Right lobe of liver (tissue), 6 donors: Measurements from ENCODE around the gene MT4. TPM values are rescaled to one million over a fixed set of nuclear protein-coding genes. Genes with fewer than 3 reads are reported as not detected.
A peak's percentile ranks its signal among the peaks of the same experiment; 100 is the strongest.

Experiments used
- ATAC-seq, 4 donors: fragments of 200-7000 bp; cut with Tn5 transposase; one replicate each; pipeline ENCODE4 v1.9.1; 2020; ENCODE audit warnings: mild to moderate bottlenecking in 4 of 4, moderate library complexity in 4 of 4
- DNase-seq, 3 donors: peaks; one replicate each; pipeline ENCODE4 v3.0.0-alpha.2; 2020
- H3K27ac ChIP-seq, 3 donors: fragments of 200-600 bp; one replicate each; pipeline ENCODE4 v1.8.0; 2022
- H3K27me3 ChIP-seq, 2 donors: fragments of 200-600 bp; one replicate each; pipeline ENCODE4 v1.8.0; 2022
- H3K36me3 ChIP-seq, 4 donors: fragments of 200-600 bp; sonication (generic) in 1 of 4; one replicate each; pipeline versions ENCODE4 v1.5.1 to v1.8.0; 2017 to 2022; ENCODE audit warnings: control low read depth in 1 of 4
- H3K4me1 ChIP-seq, 4 donors: fragments of 200-600 bp; sonication (generic) in 1 of 4; one replicate each; pipeline versions ENCODE4 v1.5.1 to v1.8.0; 2017 to 2022; ENCODE audit warnings: control low read depth in 1 of 4
- H3K4me3 ChIP-seq, 3 donors: fragments of 200-600 bp; one replicate each; pipeline ENCODE4 v1.8.0; 2022
- H3K9me3 ChIP-seq, 4 donors: fragments of 200-600 bp; sonication (generic) in 1 of 4; one replicate each; pipeline versions ENCODE4 v1.5.1 to v1.8.0; 2017 to 2022; ENCODE audit warnings: control low read depth in 1 of 4
- CTCF ChIP-seq, 4 donors: fragments of 200-600 bp in 3 of 4; fragments of 450-650 bp in 1 of 4; IDR thresholded peaks; one replicate each; pipeline versions ENCODE4 v1.5.1 to v1.8.0; 2016 to 2022; ENCODE audit warnings: antibody characterized with exemption in 4 of 4, mild to moderate bottlenecking in 2 of 4
- POLR2A ChIP-seq: fragments of 450-650 bp; IDR thresholded peaks from one replicate; pipeline ENCODE4 v1.6.1; 2017; ENCODE audit warnings: antibody characterized with exemption, mild to moderate bottlenecking
- WGBS: methylation state at CpG from one replicate; pipeline ENCODE4 v1.1.6; 2018; ENCODE audit warnings: low coverage, low lambda C conversion rate; ENCODE audit not compliant: insufficient coverage; ENCODE audit errors: missing lambda C conversion rate; 5-methylcytosine and 5-hydroxymethylcytosine counted together
- intact Hi-C, 2 donors: fragments of 100-400 bp; cut with DNase I; formaldehyde crosslinking; loops; one replicate each; pipeline versions ENCODE4 v1.11.2 to v1.14.1; 2022
- total RNA-seq, 6 experiments: library from RNA; depleted of rRNA in 2 of 6; stranded (reverse); fragments of >200 nt in 2 of 6; fragmentation: NEBNext Ultra II Directional in 3 of 6; extraction: Animal tissue kit (Norgen Biotek cat#: 25700) in 3 of 6; gene quantifications; one replicate each; pipeline versions ENCODE4 v1.1.0 to v1.2.4, GENCODE V29; 2016 to 2023
- donor health status: DM: no; HTN: yes; CAD: no.
- donor health status: DM: no; HTN: no; CAD: no.
- donor health status: DM: no; HTN: no; CAD: no.
- donor health status: DM: no; HTN: yes; CAD: no.
- donor health status: DM: no; HTN: yes; CAD: no.

Gene MT4
- total RNA-seq, 6 experiments from 2014 or later = not detected

- Histone ChIP-seq H3K4me1 (peaks cover 0 to 24% (median 9%) of the 10 kb centered on the region in 4 donors), H3K27ac (peak overlapping the region; percentile 65 to 95 (median 84)), H3K36me3 (no peaks in the 10 kb centered on the region), H3K4me3 (no peak overlapping the region), H3K9me3 (no peaks in the 10 kb centered on the region), H3K27me3 (no peaks in the 10 kb centered on the region)
- intact Hi-C loops = loop anchor here in 1 of 2 donors (10.0 kb wide), 1 partner anchor 89 kb away; no protein-coding TSS in a partner anchor
- TF ChIP-seq CTCF (IDR thresholded peaks at IDR 0.05) (no peak), POLR2A (peak; percentile 4)
- 16% methylated on average over 3 of the region's 3 CpGs for WGBS
- peak in 1 of 4 donors; percentile 3 for ATAC-seq
- DNase-seq = peak in 1 of 3 donors; percentile 38
Measured at GRCh38 chr16:56606071-56606475, 41.2 kb downstream of the MT4 start.

GRCh38 chr16:56606476-56607108 lies 41.7 kb downstream of the MT4 start:
- peak overlapping the region in 2 of 3 donors; percentile 73 to 84 for H3K4me3 ChIP-seq

GRCh38 chr16:56607109-56607618 lies 42.3 kb downstream of the MT4 start:
- DNase-seq = peak; percentile 81 to 89 (median 82)
- Histone ChIP-seq H3K4me1 (peaks cover 0 to 30% (median 13%) of the 10 kb centered on the region in 4 donors), H3K27me3 (no peaks in the 10 kb centered on the region), H3K36me3 (no peaks in the 10 kb centered on the region), H3K9me3 (no peaks in the 10 kb centered on the region), H3K27ac (peak overlapping the region; percentile 65 to 95 (median 84)), H3K4me3 (peak overlapping the region in 2 of 3 donors; percentile 73 to 84)
- TF ChIP-seq CTCF (IDR thresholded peaks at IDR 0.05) (no peak), POLR2A (no peak)
- intact Hi-C loops = loop anchor here in 1 of 2 donors (10.0 kb wide), 1 partner anchor 88 kb away; no protein-coding TSS in a partner anchor
- 8% methylated on average over 8 of the region's 14 CpGs for WGBS
- ATAC-seq = peak; percentile 9 to 44 (median 30)

More at GRCh38 chr16:56606476-56607108, 41.7 kb downstream of the MT4 start:
- ATAC-seq (peak in 3 of 4 donors; percentile 4 to 23 (median 6)), DNase-seq (no peak)
- 23% methylated on average over 8 of the region's 8 CpGs for WGBS
- TF ChIP-seq POLR2A = no peak
- TF ChIP-seq CTCF (IDR thresholded peaks at IDR 0.05) = no peak
- Histone ChIP-seq H3K4me1 (peaks cover 0 to 24% (median 10%) of the 10 kb centered on the region in 4 donors), H3K27ac (peak overlapping the region; percentile 65 to 95 (median 84)), H3K9me3 (no peaks in the 10 kb centered on the region), H3K36me3 (no peaks in the 10 kb centered on the region), H3K27me3 (no peaks in the 10 kb centered on the region)
- intact Hi-C loops = loop anchor here in 1 of 2 donors (10.0 kb wide), 1 partner anchor 88 kb away; no protein-coding TSS in a partner anchor

- DNase-seq = no peak
- Histone ChIP-seq H3K9me3 (no peaks in the 10 kb centered on the region), H3K27me3 (no peaks in the 10 kb centered on the region), H3K36me3 (no peaks in the 10 kb centered on the region), H3K4me3 (peak overlapping the region; percentile 40 to 84 (median 73)), H3K27ac (peak overlapping the region; percentile 65 to 95 (median 84)), H3K4me1 (peaks cover 0 to 35% (median 14%) of the 10 kb centered on the region in 4 donors)
- intact Hi-C loops = loop anchor here in 1 of 2 donors (10.0 kb wide), 1 partner anchor 87 kb away; no protein-coding TSS in a partner anchor
- no peak for ATAC-seq
- 6% methylated on average over 2 of the region's 2 CpGs for whole genome bisulfite sequencing
- TF ChIP-seq CTCF (IDR thresholded peaks at IDR 0.05) (no peak), POLR2A (no peak)
Measured at GRCh38 chr16:56607675-56608042, 42.8 kb downstream of the MT4 start.
